ENCODE data around the gene DLX1.

DNA sequence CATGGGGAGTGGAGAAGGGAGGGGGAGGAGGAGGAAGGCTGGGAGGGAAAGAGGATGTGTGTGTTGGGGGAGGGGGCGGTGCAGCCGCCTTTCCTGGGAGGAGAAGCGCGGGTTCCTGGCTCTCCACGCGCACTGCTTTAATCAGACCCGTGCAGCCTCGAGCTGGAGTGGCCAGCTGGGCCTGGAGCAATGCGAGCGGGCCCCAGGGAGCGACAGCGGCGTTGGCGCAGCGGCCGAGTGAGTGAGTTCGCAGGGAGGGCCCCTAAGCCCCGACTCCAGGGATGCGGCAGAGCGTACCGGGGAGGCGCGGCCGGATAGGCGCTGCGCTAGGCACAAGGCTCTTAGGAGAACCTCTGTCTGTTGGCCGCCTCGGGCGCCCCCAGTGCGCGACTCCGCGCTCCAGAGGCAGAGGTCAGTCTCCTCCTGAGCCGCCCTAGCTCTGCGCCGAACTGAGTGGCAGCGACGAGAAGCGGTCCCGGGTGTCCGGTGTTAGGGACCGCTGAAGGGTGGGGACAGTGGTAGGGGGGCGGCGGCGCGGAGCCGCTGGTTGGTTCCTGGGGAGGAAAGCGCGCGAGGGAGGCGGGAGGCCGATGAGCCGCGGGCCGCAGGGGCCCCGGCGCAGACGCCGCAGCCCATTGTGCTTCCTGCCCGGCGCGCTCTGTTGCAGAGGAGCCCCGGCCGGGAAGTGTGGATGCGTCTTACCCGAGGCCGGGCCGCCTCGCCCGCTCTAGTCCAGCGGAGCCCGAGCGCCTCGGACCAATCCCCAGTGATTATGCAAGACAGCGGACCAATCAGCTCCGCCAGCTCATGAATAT is 455 bp upstream of the DLX1 start:
- TF ChIP-seq SMAD1 (IDR thresholded peaks at IDR 0.05; ENCODE audit: low read depth, low read length, partially characterized antibody): peak; percentile 30
- TF ChIP-seq, protein P1, sequence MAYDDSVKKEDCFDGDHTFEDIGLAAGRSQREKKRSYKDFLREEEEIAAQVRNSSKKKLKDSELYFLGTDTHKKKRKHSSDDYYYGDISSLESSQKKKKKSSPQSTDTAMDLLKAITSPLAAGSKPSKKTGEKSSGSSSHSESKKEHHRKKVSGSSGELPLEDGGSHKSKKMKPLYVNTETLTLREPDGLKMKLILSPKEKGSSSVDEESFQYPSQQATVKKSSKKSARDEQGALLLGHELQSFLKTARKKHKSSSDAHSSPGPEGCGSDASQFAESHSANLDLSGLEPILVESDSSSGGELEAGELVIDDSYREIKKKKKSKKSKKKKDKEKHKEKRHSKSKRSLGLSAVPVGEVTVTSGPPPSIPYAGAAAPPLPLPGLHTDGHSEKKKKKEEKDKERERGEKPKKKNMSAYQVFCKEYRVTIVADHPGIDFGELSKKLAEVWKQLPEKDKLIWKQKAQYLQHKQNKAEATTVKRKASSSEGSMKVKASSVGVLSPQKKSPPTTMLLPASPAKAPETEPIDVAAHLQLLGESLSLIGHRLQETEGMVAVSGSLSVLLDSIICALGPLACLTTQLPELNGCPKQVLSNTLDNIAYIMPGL (CRISPR knock-in tag; IDR thresholded peaks at IDR 0.05): no peak
- TF ChIP-seq, protein P2, sequence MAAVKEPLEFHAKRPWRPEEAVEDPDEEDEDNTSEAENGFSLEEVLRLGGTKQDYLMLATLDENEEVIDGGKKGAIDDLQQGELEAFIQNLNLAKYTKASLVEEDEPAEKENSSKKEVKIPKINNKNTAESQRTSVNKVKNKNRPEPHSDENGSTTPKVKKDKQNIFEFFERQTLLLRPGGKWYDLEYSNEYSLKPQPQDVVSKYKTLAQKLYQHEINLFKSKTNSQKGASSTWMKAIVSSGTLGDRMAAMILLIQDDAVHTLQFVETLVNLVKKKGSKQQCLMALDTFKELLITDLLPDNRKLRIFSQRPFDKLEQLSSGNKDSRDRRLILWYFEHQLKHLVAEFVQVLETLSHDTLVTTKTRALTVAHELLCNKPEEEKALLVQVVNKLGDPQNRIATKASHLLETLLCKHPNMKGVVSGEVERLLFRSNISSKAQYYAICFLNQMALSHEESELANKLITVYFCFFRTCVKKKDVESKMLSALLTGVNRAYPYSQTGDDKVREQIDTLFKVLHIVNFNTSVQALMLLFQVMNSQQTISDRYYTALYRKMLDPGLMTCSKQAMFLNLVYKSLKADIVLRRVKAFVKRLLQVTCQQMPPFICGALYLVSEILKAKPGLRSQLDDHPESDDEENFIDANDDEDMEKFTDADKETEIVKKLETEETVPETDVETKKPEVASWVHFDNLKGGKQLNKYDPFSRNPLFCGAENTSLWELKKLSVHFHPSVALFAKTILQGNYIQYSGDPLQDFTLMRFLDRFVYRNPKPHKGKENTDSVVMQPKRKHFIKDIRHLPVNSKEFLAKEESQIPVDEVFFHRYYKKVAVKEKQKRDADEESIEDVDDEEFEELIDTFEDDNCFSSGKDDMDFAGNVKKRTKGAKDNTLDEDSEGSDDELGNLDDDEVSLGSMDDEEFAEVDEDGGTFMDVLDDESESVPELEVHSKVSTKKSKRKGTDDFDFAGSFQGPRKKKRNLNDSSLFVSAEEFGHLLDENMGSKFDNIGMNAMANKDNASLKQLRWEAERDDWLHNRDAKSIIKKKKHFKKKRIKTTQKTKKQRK (IDR thresholded peaks at IDR 0.05; ENCODE audit: borderline replicate concordance, low read depth, low read length): no peak
- peak; percentile 99 for TF ChIP-seq KAT7 (CRISPR knock-in tag; IDR thresholded peaks at IDR 0.05; ENCODE audit: borderline replicate concordance)
- TF ChIP-seq HDAC6 (IDR thresholded peaks at IDR 0.05; ENCODE audit: low read depth, low read length): peak; percentile 81; the same call in 1 of the 2 replicates

Data from K562 (cell line).